Measurements from ENCODE around the gene TMEM62.

The TMEM62 gene

DNA sequence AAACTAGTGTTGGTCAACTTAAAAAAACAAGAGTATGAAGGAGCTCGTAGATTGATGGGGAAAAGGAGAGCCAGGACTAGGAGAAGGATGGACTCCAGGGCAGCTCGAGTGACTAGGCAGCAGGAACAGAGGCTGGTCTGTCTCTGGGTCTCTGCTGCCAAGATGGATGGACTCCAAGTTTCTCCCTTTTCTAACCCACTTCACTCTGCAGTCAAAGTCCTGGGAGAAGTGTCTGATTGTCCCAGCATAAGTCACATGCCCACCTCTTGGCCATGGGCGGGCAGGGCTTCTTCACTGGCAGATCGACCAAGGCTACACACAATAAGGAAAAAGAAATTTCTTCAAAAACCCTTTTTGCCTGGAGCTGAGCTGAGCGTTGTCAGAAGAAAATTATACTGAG, 96.6 kb downstream of the TMEM62 start:
- Histone ChIP-seq H3K27me3 (ENCODE audit: insufficient read depth, poor library complexity, severe bottlenecking) (no peaks in the 10 kb centered on the region), H3K4me3 (ENCODE audit: severe bottlenecking) (no peak overlapping the region), H3K36me3 (ENCODE audit: low read depth) (no peaks in the 10 kb centered on the region), H3K4me1 (ENCODE audit: insufficient read depth, poor library complexity, severe bottlenecking) (no peaks in the 10 kb centered on the region), H3K9me3 (ENCODE audit: severe bottlenecking) (no peaks in the 10 kb centered on the region), H3K27ac (ENCODE audit: poor library complexity, severe bottlenecking) (no peak overlapping the region)
- DNase-seq (ENCODE audit: low spot score) (no peak), ATAC-seq (ENCODE audit: low read depth) (no peak)
- TF ChIP-seq, protein P1, sequence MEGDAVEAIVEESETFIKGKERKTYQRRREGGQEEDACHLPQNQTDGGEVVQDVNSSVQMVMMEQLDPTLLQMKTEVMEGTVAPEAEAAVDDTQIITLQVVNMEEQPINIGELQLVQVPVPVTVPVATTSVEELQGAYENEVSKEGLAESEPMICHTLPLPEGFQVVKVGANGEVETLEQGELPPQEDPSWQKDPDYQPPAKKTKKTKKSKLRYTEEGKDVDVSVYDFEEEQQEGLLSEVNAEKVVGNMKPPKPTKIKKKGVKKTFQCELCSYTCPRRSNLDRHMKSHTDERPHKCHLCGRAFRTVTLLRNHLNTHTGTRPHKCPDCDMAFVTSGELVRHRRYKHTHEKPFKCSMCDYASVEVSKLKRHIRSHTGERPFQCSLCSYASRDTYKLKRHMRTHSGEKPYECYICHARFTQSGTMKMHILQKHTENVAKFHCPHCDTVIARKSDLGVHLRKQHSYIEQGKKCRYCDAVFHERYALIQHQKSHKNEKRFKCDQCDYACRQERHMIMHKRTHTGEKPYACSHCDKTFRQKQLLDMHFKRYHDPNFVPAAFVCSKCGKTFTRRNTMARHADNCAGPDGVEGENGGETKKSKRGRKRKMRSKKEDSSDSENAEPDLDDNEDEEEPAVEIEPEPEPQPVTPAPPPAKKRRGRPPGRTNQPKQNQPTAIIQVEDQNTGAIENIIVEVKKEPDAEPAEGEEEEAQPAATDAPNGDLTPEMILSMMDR (IDR thresholded peaks at IDR 0.05; ENCODE audit: poor library complexity, severe bottlenecking), result no peak

DNA sequence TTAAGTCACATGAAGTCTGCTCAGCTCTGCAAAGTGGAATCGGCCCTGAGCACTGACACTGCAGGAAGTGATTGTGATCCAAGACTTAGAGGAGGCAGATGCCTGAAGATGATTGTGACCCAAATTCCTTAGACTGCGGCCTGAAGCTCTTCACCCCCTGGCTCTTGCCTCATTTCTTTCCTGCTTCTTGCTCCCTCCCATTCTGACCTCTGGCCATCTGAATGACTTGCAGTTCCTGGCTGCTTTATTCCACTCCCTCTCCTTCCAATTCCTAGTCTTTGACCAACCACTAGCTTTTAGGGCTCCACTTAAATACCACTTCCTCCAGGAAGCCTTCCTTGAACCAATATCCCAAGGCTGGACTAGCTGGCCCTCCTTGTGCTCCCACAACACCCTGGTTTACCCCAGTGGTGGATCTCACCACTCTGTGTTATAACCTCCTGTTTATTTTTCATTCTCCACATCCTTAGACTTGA, 97.3 kb downstream of the TMEM62 start:
- Histone ChIP-seq H3K36me3 (ENCODE audit: low read depth) (no peaks in the 10 kb centered on the region), H3K4me1 (ENCODE audit: insufficient read depth, poor library complexity, severe bottlenecking) (no peaks in the 10 kb centered on the region), H3K4me3 (ENCODE audit: severe bottlenecking) (no peak overlapping the region), H3K27me3 (ENCODE audit: insufficient read depth, poor library complexity, severe bottlenecking) (no peaks in the 10 kb centered on the region), H3K9me3 (ENCODE audit: severe bottlenecking) (no peaks in the 10 kb centered on the region), H3K27ac (ENCODE audit: poor library complexity, severe bottlenecking) (no peak overlapping the region)
- DNase-seq (ENCODE audit: low spot score) (no peak), ATAC-seq (ENCODE audit: low read depth) (no peak)
- TF ChIP-seq, protein P1 (IDR thresholded peaks at IDR 0.05; ENCODE audit: poor library complexity, severe bottlenecking), result no peak

DNA sequence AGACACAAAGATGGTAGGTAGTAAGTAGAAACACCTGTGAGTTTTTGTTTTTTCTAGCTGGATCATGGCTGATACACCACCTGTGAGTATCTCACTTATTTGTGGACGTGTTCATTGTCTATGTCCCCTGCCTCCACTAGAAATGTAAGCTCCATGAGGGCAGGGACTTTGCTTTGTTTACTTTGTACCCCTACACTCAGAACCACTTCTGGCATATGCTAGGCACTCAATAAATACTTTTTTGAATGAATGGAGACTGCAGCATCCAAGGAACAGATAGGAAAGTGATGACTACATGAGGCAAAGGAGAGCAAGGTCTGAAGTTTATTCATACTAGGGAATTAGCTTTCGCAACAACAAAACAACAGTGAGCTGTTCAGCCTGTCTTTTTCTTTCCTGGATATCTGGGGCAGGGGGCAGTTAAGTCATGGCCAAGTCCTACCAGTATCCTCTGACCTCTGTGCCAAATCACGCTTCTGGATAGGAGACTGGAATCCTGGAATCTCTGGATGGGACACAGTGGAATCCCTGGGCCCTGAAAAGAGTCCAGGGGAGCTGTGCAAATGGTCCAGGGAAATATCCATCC, 99.0 kb downstream of the TMEM62 start:
- H3K36me3 ChIP-seq (ENCODE audit: low read depth), result no peaks in the 10 kb centered on the region
- no peaks in the 10 kb centered on the region for H3K27me3 ChIP-seq (ENCODE audit: insufficient read depth, poor library complexity, severe bottlenecking)
- no peak for ATAC-seq (ENCODE audit: low read depth)
- H3K9me3 ChIP-seq (ENCODE audit: severe bottlenecking), result no peaks in the 10 kb centered on the region
- DNase-seq (ENCODE audit: low spot score), result no peak
- no peak overlapping the region for H3K27ac ChIP-seq (ENCODE audit: poor library complexity, severe bottlenecking)
- TF ChIP-seq, protein P1 (IDR thresholded peaks at IDR 0.05; ENCODE audit: poor library complexity, severe bottlenecking), result no peak
- no peak overlapping the region for H3K4me3 ChIP-seq (ENCODE audit: severe bottlenecking)
- H3K4me1 ChIP-seq (ENCODE audit: insufficient read depth, poor library complexity, severe bottlenecking), result no peaks in the 10 kb centered on the region
